ENCODE measurements around the gene CREB3L1.
A peak's percentile ranks its signal among the peaks of the same experiment; 100 is the strongest.
"Not testable (repeated sequence)": the region's sequence is repeated elsewhere in the genome, so short reads cannot be mapped to it uniquely, and the experiment has no call there.

Gene CREB3L1

DNA sequence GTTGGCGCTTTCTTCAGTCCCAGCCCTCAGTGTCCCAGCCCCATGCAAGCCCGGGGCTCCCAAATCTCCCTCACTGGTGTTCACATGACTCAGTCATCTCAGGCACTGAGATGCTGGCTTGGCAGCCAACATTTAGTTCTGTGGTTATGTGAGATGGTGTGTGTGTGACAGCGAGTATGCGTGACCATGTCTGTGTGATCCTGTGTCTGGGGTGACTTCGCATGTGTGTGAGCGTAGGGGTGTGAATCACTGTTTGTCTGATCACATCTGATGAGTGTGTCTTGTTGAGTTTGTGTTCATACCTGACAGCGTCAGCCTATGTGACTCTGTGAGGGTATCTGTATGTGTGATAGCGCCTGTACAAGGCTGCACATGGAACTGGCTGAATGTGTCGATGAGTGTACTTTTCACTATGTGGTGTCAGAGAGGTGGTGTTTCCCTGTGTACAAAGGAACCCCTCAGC, 16.2 kb downstream of the CREB3L1 start:
- no peak for DNase-seq (ENCODE audit: extremely low spot score, insufficient read length, low read depth)

DNA sequence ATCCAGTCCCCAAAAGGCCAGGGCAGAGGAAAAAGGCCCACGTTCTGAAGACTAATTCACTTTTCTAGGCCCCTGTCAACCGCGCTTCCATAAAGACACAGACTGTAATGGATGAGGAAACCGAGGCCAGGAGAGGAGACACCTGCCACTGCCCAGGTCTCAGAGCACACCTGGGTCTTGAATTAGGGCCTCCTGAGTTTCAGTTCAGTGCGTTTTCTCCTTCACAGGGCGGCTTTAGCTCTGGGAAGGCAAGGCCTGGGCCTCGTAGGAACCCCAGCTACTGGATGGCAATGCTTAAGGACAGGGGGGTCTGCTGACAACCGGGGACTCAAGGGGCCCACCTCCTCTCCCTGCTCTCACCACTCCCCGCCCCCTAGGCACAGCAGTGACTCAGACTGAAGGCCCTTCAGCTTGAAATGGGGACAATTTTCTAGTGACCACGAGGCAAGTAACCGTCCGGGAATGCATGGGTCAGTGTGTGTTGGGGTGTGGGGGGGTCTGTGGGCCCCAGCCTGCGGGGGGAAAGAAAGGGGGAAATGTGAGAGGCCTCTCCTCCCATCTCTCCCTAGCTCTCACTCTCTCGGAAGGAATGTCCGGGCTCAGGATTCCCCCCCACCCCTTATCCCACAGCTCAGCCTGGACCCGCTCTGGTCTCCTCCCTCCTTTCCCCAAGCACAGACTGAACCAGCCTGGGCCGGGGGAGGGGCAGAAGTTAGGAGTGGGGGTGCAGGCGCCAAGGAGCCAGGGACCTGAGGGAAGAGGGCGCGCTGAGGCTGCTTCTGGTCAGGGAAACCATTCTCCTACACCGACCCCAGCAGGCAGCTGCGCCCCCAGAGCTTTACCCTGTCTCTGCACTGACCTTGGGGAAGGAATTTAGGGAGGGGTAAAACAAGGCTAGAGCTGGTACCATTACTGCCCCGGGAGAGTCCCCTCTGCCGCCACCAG, 17.2 kb downstream of the CREB3L1 start:
- DNase-seq (ENCODE audit: extremely low spot score, insufficient read length, low read depth) (no peak), FAIRE-seq (no peak)

More for the DNA sequence above, 16.2 kb downstream of the CREB3L1 start:
- no peak for FAIRE-seq

DNA sequence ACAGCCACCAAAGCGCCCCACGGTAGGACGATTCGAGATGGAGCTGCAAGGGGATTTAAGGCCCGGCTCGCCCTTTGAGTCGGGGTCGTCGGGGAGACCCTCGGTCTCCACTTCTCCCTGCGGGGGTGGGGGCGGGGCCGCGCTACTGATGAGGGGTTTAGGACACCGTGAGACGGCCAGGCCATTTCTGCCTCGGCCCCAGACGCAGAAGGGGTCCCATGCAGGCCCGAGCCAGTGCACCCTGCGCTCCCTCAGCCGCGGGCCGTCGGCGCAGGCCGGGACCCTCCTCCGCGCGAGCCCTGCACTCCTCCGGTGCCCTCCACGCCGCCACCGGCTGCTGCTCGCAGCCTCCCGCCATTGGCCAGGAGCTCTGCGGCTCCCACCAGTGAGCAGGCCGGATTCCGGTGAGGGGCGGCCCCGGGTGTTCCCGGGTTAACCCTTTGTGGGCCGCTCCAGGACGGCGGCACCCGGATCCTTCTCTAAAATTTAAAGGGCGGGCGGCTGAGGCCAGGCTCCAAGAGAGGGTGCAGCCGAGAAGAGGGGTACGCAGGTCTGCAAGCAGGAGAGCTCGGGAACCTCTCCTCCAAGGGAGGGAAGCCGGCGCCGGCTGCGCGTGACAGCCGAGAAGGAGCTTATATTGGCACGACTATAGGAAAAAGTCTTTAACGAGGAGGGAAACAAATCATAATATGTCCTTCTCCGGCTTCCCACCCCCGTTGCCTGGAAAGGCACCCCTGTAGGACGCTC, 18.0 kb downstream of the CREB3L1 start:
- DNase-seq (ENCODE audit: extremely low spot score, insufficient read length, low read depth) (peak; percentile 65), FAIRE-seq (no peak)

DNA sequence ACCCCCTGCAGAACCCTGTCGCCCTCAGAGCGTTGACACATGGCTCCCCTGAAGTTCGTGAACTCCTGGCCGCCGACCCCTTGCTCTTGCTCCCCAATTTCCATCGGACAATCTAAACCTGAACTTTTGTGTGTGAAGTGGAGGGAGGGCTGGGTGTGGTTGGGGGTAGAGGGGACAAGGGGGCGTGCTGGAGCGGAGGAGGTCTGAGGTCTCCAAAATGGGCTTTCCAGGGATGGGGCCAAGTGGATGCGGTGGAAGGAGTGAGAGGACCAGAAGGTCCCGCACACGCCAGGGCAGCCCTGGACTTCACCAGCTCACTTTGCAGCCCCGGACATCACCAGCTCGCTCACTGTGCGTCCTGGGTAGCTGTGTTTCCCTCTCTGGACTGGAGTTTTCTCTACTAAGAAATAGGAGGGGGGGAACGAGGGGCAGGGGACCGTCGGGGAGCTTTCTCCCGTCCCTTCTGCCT, 18.6 kb downstream of the CREB3L1 start:
- FAIRE-seq (no peak), DNase-seq (ENCODE audit: extremely low spot score, insufficient read length, low read depth) (no peak)

DNA sequence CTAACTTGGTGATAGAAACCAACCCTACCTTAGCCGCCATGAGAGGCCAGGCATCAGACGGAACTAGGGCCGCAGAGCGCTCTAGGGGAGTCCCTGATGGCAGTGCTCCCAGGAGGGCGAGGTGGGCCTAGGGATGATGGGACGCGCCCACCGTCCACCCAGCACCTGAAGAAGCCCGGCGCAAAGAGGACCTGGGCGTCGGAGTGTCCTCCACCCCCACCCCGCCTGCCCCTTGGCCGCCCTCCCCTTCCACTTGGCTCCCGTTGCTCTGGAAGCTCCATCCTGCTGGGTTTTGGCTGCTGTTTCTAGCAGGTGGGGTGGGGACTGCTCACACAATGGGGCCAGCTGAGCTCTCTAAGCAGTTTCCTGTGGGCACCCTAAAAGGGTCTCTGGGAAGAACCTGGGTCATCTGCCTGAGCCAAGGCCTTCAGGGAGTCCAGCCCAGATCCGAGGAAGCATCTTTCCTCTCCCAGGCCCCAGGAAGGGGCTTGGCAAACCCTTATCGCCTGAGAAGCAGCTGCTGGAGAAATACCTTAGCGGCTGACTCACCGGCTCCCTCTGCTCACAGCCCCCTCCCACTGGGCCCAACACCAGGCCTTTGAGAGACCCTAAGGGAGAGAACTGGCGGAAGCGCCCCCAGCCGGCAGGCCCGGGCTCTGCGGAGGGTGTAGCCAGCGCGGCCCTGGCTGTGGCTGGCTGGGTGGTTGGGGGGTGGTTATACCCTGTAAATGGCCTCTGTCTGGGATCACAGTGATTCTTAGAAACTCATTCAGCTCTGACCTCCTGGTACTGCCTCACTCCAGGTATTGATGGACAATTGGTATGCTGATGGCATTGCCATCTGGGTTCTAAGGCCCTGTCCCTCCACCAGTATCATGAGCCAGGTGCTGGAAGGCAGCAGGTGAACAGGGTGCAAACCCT, 19.3 kb downstream of the CREB3L1 start:
- no peak for DNase-seq (ENCODE audit: extremely low spot score, insufficient read length, low read depth)

DNA sequence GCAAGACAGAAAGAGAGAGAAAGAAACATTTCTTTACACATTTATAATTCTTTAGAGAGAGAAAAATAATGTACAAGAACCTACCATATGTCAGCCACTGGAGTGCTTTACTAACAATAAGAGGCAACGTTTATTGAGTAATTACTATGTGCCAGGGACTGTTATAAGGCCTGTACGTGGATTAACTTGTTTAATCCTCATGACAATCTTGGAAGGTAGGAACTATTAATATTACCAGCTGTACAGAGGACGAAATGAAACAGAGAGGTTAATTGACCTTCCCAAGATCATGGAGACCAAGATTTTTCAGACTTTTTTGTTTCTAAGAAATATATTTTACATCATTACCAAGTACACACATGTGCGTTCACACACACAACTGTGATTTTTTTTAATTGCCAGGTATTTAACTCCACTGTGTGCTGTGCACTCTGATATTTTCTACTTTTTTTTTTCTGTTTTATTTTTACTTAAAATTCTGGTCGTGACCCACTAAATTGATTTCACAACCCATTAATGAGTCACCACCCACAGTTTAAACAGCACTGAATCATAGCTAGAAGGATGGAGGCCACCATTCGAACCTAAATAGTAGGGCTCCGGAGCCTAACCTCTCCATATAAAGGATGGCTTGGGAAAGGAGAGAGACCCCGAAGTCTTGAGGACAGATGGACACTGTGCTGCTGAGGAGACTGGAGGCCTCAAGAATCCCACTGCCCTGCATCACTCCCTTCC, 21.4 kb downstream of the CREB3L1 start:
- no peak for FAIRE-seq
- no peak for DNase-seq (ENCODE audit: extremely low spot score, insufficient read length, low read depth)

More for the DNA sequence above, 19.3 kb downstream of the CREB3L1 start:
- FAIRE-seq, result no peak

DNA sequence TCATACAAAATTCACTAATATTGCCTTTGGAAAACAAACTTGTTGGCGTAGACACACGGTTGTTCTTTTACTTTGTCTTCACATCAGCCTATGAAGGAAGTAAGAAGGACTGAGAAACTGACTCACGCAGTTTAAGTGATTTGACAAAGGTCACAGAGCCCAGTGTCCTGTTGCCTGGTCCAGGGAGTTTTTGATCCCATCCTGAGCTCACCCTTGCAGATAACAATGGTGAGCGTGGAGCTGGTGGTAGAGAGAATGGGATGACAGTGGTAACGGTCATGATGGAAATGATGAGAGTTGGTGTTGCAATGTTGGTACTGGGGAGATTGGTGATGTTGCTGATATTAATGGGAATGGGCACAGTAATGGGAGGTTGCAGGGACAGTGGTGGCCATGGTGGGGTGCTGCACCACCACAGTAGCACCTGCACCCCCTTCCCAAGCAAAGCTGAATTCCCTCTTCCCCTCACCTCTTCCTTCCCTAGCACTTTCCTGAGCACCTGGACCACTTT, 22.0 kb downstream of the CREB3L1 start:
- FAIRE-seq, result no peak
- DNase-seq (ENCODE audit: extremely low spot score, insufficient read length, low read depth), result no peak

DNA sequence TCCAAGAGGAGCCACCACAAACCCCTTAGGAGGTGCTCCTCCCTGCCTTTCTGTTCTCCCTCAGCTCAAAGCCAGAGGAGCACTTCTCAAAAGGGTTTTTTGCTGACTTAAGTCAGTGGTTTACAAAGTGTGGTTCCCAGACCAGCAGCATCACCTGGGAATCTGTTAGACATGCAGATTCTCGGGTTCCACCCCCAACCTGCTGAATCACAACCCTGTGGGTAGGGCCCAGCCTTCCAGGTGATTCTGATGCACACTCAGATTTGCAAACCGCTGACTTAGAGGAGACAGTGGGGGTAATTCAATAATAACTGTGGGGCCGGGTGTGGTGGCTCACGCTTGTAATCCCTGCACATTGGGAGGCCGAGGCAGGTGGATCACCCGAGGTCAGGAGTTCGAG, 22.8 kb downstream of the CREB3L1 start:
- DNase-seq (ENCODE audit: extremely low spot score, insufficient read length, low read depth), result no peak
- FAIRE-seq, result no peak

DNA sequence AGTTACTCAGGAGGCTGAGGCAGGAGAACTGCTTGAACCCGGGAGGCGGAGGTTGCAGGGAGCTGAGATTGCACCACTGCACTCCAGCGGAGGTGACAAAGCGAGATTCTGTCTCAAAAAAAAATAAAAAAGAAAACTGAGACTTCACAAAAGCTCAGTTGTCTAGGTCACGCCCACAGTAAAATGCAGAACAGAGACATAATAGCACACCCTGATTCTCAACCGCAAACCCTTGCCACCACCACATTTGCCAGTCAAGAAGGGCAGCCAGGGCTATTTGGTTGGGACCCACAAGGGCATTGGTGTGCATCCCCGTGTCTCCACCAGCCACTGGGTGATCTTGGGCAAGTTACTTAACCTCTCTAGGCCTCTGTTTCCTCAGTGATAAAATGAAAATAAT, 25.4 kb downstream of the CREB3L1 start:
- peak; percentile 81 for FAIRE-seq
- DNase-seq (ENCODE audit: extremely low spot score, insufficient read length, low read depth), result peak; percentile 64

DNA sequence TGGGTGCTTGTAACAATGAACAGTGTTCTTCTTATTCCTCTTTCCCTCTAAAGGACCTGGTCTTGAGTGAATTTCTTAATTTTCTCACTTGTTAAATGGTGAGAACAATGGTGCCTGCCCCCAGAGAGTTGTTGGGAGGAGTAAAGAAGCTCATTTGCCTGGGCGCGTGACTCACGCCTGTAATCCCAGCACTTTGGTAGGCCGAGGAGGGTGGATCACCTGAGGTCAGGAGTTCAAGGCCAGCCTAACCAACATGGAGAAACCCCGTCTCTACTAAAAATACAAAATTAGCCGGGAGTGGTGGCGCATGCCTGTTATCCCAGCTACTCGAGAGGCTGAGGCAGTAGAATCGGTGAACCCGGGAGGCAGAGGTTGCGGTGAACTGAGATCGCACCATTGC, 26.6 kb downstream of the CREB3L1 start:
- DNase-seq (ENCODE audit: extremely low spot score, insufficient read length, low read depth); FAIRE-seq: not testable (repeated sequence)

DNA sequence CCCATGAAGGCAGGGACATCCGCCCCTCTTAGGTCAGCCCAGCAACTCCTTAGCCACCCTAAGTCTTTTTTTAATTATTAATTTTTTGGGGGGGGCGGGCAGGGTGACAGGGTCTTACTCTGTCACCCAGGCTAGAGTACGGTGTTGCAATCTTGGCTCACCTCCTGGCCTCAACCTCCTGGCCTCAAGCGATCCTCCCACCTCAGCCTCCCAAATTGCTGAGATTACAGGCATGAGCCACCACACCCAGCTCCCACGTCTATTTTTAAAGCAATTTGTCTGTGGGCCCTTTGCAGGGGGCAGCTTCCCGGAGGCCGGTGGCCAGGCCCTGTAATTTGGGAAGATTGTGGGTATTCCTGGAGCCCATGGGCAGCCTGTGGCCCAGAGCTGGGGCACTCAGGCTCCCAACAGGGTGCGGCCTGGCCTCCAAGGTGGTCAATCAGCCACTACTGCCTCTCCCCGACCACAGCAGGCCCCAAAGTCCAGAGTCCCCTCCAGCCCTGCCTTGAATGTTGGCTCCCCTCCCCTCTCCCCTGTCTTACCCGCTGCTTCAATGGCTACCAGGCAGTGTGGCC, 27.2 kb downstream of the CREB3L1 start:
- DNase-seq (ENCODE audit: extremely low spot score, insufficient read length, low read depth) (no peak), FAIRE-seq (no peak)

DNA sequence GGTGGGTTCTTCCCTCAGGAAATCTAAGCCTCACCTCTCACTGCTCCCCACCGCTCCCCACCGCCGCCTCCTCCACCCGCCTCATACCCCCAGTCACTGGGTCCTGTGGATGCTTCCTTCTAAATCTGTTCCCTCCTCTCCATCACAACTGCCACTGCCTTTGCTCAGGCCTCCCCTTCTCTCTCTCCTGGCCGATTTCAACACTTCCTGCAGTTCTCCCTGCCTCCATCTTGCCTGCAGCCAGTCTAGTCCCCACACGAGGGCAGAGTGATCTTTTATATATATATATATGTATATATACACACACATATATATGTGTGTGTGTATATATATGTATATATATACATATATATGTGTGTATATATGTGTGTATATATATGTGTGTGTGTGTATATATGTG, 27.8 kb downstream of the CREB3L1 start:
- no peak for FAIRE-seq
- DNase-seq (ENCODE audit: extremely low spot score, insufficient read length, low read depth), result no peak

DNA sequence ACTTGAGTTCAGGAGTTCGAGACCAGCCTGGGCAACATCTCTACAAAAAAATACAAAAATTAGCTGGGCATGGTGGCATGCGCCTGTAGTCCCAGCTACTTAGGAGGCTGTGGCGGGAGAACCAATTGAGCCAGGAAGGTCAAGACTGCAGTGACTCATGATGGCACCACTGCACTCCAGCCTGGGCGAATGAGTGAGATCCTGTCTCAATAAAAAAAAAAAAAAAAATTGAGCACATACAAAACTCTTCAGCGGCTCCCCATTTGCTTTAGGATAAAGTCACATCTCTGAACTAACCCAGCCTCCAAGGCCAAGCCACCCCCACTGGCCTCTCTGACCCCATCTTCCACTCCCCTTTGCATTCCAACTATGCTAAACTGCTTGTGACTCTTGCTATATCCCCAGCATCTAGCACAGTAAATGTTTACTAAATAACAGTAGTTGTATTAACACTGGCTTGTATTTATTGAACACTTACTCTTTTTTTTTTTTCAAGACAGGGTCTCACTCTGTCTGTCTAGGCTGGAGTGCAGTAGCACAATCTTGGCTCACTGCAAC, 28.9 kb downstream of the CREB3L1 start:
- DNase-seq (ENCODE audit: extremely low spot score, insufficient read length, low read depth) (no peak), FAIRE-seq (no peak)

DNA sequence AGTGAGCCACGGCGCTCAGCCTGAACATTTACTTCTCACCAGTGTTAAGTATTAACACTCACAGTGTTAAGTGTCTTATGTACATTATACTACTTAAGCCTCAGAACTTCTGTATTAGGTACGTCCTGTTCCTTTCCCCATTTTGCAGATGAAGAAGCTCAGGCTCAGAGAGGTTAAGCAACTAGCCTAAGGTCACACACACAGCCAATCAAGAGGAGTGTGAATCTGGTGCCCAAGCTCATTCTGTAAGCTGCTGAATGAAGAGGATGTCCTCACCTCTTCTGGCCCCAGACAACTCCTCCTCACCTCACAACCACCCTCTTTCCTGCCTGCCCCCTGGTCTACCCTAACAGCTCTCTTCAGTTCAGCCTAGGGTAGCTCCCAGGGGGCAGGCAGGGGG, 29.9 kb downstream of the CREB3L1 start:
- DNase-seq (ENCODE audit: extremely low spot score, insufficient read length, low read depth) (no peak), FAIRE-seq (no peak)

DNA sequence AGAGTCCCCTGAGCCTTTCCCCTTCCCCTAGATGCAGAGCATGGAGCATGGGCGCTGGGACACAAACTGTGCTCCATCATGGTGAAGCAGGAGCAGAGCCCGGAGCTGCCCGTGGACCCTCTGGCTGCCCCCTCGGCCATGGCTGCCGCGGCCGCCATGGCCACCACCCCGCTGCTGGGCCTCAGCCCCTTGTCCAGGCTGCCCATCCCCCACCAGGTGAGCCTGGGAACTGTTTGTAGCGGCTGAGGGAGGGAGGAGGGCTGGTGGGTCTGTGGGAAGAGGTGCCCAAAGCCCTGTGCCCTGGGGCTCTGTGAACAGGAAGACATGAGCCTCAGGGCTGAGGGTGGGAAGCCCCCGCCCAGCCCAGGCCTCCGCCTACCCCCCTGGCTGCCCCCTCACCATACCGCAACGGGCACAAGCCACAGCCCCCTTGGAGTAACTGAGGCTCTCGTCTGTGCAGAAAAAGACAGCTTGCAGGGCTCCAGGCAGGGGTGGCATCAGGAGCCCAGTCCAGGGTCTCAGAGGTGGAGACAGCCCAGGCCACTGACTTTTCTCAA, 30.4 kb downstream of the CREB3L1 start:
- DNase-seq (ENCODE audit: extremely low spot score, insufficient read length, low read depth), result no peak
- FAIRE-seq, result no peak

DNA sequence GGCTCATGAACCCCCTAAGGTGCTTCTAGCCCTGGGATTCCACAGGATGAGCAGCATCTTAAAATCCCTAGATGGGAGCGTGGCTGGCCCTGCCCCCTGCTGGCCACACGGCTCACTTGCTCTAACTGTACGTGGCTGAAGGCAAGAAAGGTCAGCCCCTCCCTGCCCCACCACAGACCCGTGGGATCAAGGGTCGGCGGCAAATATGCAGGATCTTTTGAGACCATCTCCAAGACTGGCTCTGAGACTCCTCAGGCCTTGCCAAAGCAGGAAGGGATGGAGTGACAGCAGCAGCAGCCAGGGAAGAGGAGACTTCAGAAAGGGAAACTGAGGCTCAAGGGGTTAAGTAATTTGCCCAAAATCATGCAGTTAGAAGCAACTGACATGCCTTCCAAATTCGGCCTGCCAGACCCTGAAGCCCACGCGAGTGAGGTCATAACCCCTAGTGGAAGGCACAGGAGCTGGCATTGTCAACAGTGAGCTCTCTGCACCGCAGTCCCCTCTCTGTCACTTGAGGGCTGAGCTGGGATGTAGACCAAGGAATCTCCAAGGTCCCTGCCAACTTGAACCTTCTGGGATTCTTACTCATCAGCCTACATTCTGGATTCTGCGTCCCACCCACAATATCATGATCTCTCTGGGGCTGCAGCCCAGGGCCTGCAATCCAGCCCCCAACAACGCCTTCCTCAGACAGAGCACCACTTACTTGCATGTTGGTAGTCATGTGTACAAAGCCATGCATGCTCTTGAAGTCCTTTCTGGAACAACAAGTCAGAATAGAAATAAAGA, 31.4 kb downstream of the CREB3L1 start:
- DNase-seq (ENCODE audit: extremely low spot score, insufficient read length, low read depth), result peak; percentile 58
- FAIRE-seq, result no peak

DNA sequence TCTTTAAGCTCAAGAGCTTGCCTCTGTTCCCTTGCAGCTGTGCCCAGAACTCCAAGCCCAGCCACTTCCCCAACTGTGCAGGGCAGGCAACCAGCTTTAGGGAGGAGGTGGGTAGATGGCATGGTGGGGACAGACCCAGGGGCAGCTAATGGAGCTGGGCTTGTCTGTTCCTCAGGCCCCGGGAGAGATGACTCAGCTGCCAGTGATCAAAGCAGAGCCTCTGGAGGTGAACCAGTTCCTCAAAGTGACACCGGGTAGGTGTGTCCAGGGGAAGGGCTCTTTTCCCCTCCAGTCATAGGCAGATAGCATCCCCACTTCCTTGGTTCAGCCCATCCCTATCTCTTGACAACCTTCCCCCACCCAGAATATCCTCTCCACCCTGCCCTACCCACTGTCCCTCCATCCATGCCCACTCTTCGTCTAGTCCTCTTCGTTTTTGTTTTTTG, 32.4 kb downstream of the CREB3L1 start:
- DNase-seq (ENCODE audit: extremely low spot score, insufficient read length, low read depth) (no peak), FAIRE-seq (no peak)

Measured in GM18507 (cell line).